HG03457 (cell line): ENCODE measurements around the gene LMBR1L.
A peak's percentile ranks its signal among the peaks of the same experiment; 100 is the strongest.
"Not testable (repeated sequence)": the region's sequence is repeated elsewhere in the genome, so short reads cannot be mapped to it uniquely, and the experiment has no call there.

ENCODE experiments used
- ATAC-seq: cut with Tn5 transposase; IDR thresholded peaks from one replicate; pipeline ENCODE4 v1.9.1; 2021; ENCODE audit warnings: moderate number of reproducible peaks; ENCODE audit not compliant: unreplicated experiment

LMBR1L gene

DNA sequence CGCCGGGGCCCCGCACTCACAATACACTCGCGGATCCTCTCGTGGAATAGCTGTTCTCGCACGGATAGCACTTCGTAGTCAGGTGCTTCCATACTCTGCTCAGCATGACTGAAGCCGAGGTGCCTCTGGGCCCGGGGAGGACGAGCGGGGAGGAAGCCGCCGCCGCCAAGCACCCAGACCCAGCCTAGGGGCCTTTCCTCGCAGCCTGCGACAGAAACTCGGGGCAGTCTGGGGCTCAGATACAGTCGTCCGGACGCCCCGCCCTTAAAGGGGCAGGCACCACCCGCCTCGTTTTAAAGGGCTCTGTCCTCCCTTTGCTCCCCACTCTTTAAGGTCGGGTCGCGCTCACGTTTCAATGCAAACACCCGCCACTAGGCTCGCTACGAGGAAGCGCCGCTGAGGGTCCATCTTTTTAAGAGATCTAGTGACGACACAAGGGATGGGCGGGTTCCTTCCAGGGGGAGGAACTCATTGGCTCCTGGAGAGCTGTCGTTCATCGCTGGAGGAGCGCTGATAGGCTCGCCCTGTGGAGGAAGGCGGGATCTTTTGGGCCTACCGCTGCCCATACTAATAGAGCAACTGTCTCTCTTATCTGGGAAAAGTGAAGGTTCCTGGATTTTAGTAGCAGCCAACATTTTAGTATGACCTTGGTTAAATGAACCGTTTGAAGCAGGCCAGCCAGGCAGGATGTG lies at the start of gene LMBR1L:
LMBR1L (minus strand) TSS at position 384 of the 692 bp plus-strand sequence; CDS start at position 92, 292 bp downstream.
- ATAC-seq, result peak; percentile 98

- no peak for ATAC-seq
Measured at GRCh38 chr12:49160399-49160798, 49.8 kb upstream of the LMBR1L start.

GRCh38 chr12:49154221-49154620 lies 43.6 kb upstream of the LMBR1L start:
- ATAC-seq, result no peak

DNA sequence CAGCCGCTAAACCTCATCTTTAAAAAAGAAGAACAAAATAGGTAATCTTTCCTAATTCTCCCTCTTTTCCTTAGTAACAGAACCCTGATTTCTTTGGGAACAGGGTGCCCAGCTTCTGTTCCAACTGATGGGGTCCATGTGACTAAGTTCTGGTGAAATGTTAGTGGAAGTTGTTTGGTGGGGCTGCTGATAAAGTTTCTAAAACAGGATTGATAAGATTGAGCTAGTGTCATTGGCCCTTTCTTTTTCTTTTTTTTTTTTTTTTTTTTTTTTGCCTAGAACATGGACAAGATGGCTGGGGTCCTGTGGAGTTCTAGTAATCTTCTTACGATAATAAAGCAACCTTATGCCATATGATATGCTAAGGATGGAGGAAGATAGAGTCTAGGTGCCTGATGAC lies 36.7 kb upstream of the LMBR1L start:
- no peak for ATAC-seq

- ATAC-seq, result no peak
Measured at GRCh38 chr12:49146406-49146805, 35.8 kb upstream of the LMBR1L start.

DNA sequence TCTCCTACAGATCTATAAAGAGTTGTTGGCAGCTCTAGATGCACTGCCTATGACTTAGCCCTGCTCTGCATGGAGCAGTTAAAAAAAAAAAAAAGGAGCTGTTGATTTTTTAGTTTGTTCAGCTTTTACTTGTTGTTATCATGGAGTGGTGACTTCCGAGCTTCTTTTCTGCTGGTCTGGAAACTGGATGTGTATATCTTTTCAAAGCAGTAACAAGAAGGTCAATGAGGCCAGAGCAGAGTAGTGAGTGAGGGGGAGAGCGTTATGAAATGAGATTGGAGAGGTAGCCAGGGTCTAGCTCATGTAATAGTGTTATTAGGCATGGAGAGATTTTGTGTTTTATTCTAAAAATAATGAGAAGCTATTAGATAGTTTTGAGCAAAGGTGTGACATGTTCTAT lies 33.7 kb upstream of the LMBR1L start:
- ATAC-seq, result no peak

DNA sequence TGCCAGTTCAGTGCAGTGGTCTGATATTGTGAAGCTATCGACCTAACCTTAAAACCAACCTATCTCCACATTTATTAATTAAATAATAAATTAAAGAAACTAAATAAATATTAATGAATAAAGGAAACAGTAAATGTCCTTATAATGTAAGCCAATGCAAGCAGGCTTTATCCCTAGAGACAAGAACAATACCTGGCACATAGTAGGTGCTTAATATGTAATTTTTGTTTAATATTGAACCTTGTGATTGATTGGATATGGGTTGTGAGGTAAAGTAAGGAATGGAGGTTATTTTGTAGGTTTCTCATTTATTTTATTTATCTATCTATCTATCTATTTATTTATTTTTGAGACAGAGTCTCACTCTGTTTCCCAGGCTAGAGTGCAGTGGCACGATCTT lies 28.4 kb upstream of the LMBR1L start:
- ATAC-seq, result no peak

DNA sequence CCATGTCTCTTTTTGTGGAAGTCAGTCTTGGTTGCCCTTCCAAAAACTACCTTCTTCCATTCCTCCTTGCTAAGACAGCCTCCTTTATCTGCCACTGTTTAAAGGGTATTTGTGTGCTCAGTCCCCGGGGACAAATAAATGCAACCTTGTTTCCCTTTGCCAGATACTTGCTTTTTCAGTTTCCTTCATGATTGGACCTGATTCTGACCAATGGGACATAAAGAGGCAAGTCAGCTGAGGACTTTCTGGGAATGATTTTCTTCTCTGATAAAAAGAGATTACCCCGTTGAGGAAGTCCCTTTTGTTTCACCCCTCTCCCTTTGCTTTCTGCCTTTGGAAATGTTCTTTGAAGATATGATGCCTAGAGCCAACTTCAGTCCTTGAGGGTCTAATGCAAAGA lies 27.9 kb upstream of the LMBR1L start:
- no peak for ATAC-seq

- no peak for ATAC-seq
Measured at GRCh38 chr12:49137476-49137875, 26.8 kb upstream of the LMBR1L start.

- not testable (repeated sequence) for ATAC-seq
Measured at GRCh38 chr12:49136997-49137396, 26.4 kb upstream of the LMBR1L start.

- no peak for ATAC-seq
Measured at GRCh38 chr12:49133590-49133989, 22.9 kb upstream of the LMBR1L start.

GRCh38 chr12:49133014-49133413 lies 22.4 kb upstream of the LMBR1L start:
- no peak for ATAC-seq

DNA sequence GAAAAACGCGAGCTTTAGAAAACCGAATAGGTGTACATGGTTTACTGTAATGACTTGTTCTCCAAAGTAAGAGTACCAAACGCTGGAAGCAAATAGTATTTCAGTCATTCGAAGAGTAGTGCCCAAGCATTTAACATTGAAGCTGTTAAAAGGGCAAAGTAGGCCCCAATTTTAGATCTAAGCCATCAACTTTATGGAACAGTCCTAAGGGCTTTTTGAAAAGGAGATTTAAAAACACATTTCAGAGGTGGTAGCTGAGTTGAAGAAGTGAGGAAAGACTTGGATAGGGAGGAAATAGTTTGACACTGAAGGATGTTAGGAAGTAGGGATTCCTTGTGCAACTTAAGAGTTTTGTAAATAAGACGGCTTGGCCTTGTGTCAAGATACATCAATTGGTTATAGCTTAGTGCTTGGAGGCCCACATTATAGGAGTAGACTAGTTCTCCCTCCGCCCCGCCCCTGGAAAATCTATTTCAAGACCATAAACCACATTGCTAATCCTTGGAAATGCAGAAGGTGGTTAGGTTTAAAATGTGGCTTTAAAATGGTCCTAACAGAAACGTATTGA lies 21.3 kb upstream of the LMBR1L start:
- no peak for ATAC-seq

- ATAC-seq, result peak; percentile 50
Measured at GRCh38 chr12:49131051-49131893, 20.6 kb upstream of the LMBR1L start, which contains the start of gene TUBA1B. Gene TUBA1B (minus strand): TSS chr12:49131395. CDS start chr12:49131300, 95 bp downstream.

- peak; percentile 33 for ATAC-seq
Measured at GRCh38 chr12:49130151-49131050, 19.8 kb upstream of the LMBR1L start.

DNA sequence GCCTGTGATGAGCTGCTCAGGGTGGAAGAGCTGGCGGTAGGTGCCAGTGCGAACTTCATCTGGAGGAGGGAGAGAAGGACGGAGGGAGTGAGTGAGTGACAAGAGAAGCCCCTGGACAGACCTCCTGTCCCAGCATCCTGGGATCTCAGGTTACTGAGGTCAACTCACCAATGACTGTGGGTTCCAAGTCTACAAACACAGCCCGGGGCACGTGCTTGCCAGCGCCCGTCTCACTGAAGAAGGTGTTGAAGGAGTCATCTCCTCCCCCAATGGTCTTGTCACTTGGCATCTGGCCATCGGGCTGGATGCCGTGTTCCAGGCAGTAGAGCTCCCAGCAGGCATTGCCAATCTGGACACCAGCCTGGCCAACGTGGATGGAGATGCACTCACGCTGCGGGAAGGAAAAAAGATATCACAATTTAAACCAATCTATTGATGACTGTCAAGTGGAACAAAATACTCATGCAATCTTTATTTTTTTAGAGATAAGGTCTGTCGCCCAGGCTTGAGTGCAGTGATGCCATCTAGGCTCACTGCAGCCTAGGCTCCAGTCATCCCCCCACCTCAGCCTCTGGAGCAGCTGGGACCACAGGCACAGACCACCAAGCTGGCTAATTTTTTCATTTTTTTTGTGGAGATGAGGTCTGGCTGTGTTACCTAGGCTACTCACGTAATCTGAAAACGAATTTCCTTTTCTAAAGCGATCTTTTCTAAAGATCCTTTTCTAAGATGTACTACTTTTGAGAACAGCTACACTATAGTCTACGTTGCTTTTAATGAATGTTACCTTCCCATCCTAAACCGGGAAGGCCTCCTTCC lies 18.9 kb upstream of the LMBR1L start:
- ATAC-seq, result no peak

GRCh38 chr12:49127971-49128370 lies 17.3 kb upstream of the LMBR1L start:
- ATAC-seq, result not testable (repeated sequence)

DNA sequence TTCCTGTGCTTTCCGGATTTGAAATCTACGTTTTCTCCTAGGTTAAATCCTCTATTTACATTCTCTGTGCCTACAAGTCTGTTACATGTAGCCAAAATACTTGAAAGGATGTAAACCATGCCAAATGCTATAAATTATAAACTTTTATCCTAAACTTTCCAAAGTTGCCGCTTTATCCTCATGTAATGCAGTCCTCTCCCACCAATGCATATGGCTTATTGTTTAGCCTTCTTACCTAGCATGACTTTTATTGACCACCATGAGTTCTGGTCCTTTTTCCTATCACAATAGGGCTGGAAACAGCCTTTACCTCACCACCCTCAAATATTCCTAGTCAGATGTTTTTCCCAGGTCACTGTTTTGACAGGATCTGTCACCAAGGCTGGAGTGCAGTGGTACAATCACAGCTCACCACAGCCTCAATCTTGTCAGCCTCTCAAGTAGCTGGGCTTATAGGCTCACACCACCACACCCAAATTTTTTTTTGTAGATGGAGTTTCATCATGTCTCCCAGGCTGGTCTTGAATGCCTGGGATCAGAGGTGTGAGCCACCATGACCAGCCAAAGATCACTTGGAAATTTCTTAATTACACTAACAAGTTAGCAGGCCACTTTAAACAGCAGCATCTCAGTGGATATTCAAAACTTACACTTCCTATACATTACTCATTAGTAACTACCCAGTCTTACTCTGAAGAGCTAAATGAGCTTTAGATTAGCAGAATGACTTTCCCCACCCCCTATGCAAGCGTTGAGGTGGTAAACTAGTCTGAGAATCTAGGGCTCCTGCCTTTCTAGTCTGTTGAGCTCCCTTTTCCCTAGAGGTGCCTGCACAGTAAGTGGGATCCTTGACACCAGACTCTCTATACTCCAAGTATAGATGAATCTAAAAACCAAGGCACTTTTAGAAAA lies 16.5 kb upstream of the LMBR1L start:
- ATAC-seq, result no peak
